GM21723 (cell line): ENCODE results near the gene NEK6.

Experiments used
- ATAC-seq: cut with Tn5 transposase; IDR thresholded peaks from one replicate; pipeline ENCODE4 v1.9.1; 2021; ENCODE audit warnings: mild to moderate bottlenecking, moderate library complexity; ENCODE audit not compliant: unreplicated experiment

Gene NEK6

GRCh38 chr9:124293718-124294506 lies 36.2 kb downstream of the NEK6 start:
- no peak for ATAC-seq

- no peak for ATAC-seq
These were observed 37.5 kb downstream of the NEK6 start for GRCh38 chr9:124295159-124295794.

GRCh38 chr9:124296094-124296493 lies 38.3 kb downstream of the NEK6 start:
- ATAC-seq = no peak

- no peak for ATAC-seq
These were observed 39.2 kb downstream of the NEK6 start for GRCh38 chr9:124296796-124297550.

- ATAC-seq = no peak
These were observed 39.8 kb downstream of the NEK6 start for GRCh38 chr9:124297551-124297901.

- ATAC-seq = no peak
These were observed 40.3 kb downstream of the NEK6 start for GRCh38 chr9:124297915-124298645.

- ATAC-seq = no peak
These were observed 41.0 kb downstream of the NEK6 start for GRCh38 chr9:124298646-124299235.

GRCh38 chr9:124299515-124300090 lies 41.9 kb downstream of the NEK6 start:
- no peak for ATAC-seq

GRCh38 chr9:124300312-124300711 lies 42.6 kb downstream of the NEK6 start:
- ATAC-seq = no peak

- ATAC-seq = no peak
These were observed 45.2 kb downstream of the NEK6 start for GRCh38 chr9:124302921-124303320.

- ATAC-seq = no peak
These were observed 46.0 kb downstream of the NEK6 start for GRCh38 chr9:124303762-124304161.

GRCh38 chr9:124304285-124304684 lies 46.5 kb downstream of the NEK6 start:
- no peak for ATAC-seq

GRCh38 chr9:124306098-124306735 lies 48.5 kb downstream of the NEK6 start:
- no peak for ATAC-seq

GRCh38 chr9:124307379-124308030 lies 49.8 kb downstream of the NEK6 start:
- no peak for ATAC-seq

- no peak for ATAC-seq
These were observed 51.1 kb downstream of the NEK6 start for GRCh38 chr9:124308606-124309491.

GRCh38 chr9:124309667-124310084 lies 51.9 kb downstream of the NEK6 start:
- no peak for ATAC-seq

- ATAC-seq = no peak
These were observed 53.5 kb downstream of the NEK6 start for GRCh38 chr9:124311283-124311682.
